HG03354 (cell line): Measurements from ENCODE around the gene SAFB2.

Source experiments
- ATAC-seq: cut with Tn5 transposase; IDR thresholded peaks from one replicate; pipeline ENCODE4 v1.9.1; 2021; ENCODE audit warnings: mild to moderate bottlenecking; ENCODE audit not compliant: unreplicated experiment, poor library complexity, severe bottlenecking

The SAFB2 gene

DNA sequence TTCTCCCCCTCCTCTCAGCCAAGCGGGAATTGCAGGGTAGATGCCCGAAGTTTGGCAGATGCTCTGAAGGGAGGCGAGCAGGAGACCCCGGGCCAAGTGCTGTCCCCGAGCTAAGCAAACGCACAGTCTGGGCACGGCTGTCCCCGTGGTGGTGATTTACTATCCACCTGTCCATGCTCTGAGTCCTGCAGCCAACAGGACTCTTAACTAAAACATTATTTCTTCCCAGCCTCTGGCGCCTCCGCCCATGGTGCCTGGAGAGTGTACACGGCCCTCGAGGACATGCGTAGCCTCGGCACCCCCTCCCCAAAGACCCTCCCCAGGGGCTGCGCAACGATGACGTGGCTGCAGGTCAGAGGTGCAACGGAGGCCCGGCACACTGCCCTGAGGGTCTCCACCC is 62.4 kb downstream of the SAFB2 start:
- no peak for ATAC-seq

- no peak for ATAC-seq
Observed at GRCh38 chr19:5559804-5560133, 62.8 kb downstream of the SAFB2 start.

GRCh38 chr19:5558101-5558621 is 64.4 kb downstream of the SAFB2 start:
- no peak for ATAC-seq

DNA sequence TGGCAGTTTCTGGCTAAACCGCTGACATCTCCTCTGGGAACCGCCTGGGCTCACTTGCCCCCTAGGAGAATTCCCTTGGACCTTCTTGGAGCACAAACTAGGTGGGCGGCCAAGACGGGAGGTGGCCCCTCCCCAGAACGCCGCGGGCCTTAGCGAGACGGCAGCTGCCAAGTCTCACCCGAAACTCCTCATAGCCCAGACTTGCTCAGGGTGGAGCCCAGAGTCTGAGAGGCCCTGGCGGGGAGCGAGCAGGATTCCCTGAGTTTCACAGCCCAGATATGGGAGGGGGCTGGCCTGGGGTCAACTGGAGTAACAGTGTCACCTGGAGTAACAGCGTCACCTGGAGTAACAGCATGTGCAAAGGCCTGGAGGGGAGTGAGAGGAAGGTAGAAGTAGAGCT is 64.9 kb downstream of the SAFB2 start:
- no peak for ATAC-seq

GRCh38 chr19:5554828-5555227 is 67.7 kb downstream of the SAFB2 start:
- ATAC-seq = no peak

DNA sequence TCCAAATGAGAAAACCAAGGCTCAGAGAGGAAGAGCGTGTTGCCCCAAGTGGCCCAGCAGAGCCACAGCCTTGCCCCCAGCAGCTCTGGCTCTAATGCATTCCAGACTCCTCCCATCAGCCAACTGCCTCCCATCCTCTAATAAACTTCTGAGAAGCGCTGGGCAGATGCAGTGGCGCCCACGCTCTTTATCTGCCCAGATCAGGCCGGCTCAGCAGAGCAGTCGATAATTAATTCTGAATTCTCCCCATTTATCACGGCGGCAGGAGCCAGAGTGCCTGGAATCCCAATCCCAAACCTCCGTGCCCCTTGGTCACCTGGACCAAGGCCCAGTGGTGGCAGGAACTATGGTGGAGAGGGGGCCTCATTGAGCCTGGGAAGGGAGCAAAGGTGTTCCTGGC is 68.7 kb downstream of the SAFB2 start:
- no peak for ATAC-seq

- no peak for ATAC-seq
Observed at GRCh38 chr19:5547881-5548280, 74.7 kb downstream of the SAFB2 start.

DNA sequence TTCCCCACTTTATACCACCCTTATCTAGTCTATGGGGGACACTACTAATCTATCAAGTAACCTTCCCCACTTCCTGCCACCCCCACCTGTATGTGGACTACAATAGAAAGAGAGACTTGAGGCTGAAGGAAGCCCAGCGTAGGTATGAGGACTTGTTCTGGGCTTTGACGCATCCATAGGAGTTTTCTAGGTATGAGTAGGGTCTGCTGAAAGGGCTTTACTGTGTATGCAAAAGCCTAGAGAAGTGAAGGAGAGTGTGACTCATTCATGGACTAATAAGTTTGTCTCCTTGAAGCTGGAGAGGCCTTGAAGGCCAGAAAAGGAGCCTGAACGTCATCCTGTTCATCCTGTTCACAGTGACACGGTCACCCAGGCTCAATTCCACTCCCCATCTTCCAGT is 76.6 kb downstream of the SAFB2 start:
- ATAC-seq = no peak

- ATAC-seq = no peak
Observed at GRCh38 chr19:5545051-5545450, 77.5 kb downstream of the SAFB2 start.

- no peak for ATAC-seq
Observed at GRCh38 chr19:5542665-5543064, 79.9 kb downstream of the SAFB2 start.

DNA sequence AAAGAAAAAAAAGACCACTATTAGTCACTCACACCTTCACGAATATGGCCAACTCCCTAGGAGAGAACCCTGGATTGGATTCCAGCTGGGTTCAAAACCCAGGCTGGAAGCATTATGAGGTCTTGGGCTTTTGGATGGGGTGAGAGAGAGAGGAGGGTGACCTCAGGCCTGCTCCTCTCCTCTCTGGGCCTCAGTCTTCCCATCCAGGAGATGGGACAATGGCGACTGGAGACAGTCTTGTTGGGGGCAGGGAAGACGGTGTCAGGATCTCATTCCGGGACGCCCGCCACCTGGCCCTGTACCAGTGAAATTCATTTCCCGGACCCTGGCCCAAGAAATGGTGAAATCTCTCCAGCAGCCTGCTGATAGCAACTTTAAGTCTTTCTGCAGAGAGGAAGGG is 81.1 kb downstream of the SAFB2 start:
- ATAC-seq = no peak

- no peak for ATAC-seq
Observed at GRCh38 chr19:5540208-5540607, 82.4 kb downstream of the SAFB2 start.

- ATAC-seq = no peak
Observed at GRCh38 chr19:5537870-5538269, 84.7 kb downstream of the SAFB2 start.
